Kidney epithelial cell (primary cell): ENCODE measurements around the gene MMEL1. TPM values are rescaled to one million over a fixed set of nuclear protein-coding genes. Genes with fewer than 3 reads are reported as not detected.
"Not testable (repeated sequence)": the region's sequence is repeated elsewhere in the genome, so short reads cannot be mapped to it uniquely, and the experiment has no call there.

Experiments
- DNase-seq: peaks from one replicate; pipeline ENCODE4 v3.0.0-alpha.2; 2010; ENCODE audit warnings: low read depth
- H3K27me3 ChIP-seq: 2 replicates; pipeline ENCODE4 v1.6.0; 2011; ENCODE audit warnings: low read length; ENCODE audit not compliant: control insufficient read depth, insufficient read depth
- H3K36me3 ChIP-seq: 2 replicates; pipeline ENCODE4 v1.5.1; 2011; ENCODE audit warnings: low read length; ENCODE audit not compliant: control insufficient read depth, insufficient read depth
- H3K4me3 ChIP-seq: 2 replicates; pipeline ENCODE4 v1.5.1; 2011; ENCODE audit warnings: low read depth, mild to moderate bottlenecking, control low read depth, low read length
- total RNA-seq: library from RNA; depleted of rRNA; stranded (reverse); fragments of >200 nt; gene quantifications from 2 replicates; pipeline ENCODE4 v1.2.3, GENCODE V29; 2015
- TF ChIP-seq, protein P1 (sequence below): IDR thresholded peaks from 2 replicates; pipeline ENCODE4 v1.5.1; 2011; ENCODE audit warnings: mild to moderate bottlenecking, moderate library complexity, low read length, control low read depth, inconsistent platforms; ENCODE audit not compliant: insufficient read depth, poor library complexity, severe bottlenecking

Gene MMEL1
- total RNA-seq, 1 donor from 2014 or later = not detected

DNA sequence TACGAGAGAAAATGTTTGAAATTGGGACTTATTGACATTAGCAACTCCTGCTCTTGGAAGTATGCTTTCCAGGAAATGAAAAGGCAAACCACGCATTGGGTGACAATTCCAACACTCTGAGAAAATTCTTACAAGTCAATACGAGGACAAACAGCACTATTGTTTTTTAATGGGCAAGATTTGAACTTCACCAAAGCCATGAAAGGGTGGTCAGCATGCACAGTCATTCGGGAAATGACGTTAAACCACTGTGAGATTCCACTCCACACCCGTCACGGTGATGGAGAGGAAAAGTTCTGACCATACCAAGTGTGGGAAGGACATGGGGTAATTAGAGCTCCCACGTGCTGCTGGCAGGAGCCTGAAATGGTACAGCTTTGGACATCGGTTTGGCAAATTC lies 58.5 kb downstream of the MMEL1 start:
- no peak overlapping the region for H3K4me3 ChIP-seq
- no peaks in the 10 kb centered on the region for H3K36me3 ChIP-seq
- no peak for DNase-seq
- peaks cover 2% of the 10 kb centered on the region for H3K27me3 ChIP-seq
- TF ChIP-seq, protein P1, sequence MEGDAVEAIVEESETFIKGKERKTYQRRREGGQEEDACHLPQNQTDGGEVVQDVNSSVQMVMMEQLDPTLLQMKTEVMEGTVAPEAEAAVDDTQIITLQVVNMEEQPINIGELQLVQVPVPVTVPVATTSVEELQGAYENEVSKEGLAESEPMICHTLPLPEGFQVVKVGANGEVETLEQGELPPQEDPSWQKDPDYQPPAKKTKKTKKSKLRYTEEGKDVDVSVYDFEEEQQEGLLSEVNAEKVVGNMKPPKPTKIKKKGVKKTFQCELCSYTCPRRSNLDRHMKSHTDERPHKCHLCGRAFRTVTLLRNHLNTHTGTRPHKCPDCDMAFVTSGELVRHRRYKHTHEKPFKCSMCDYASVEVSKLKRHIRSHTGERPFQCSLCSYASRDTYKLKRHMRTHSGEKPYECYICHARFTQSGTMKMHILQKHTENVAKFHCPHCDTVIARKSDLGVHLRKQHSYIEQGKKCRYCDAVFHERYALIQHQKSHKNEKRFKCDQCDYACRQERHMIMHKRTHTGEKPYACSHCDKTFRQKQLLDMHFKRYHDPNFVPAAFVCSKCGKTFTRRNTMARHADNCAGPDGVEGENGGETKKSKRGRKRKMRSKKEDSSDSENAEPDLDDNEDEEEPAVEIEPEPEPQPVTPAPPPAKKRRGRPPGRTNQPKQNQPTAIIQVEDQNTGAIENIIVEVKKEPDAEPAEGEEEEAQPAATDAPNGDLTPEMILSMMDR = no peak

DNA sequence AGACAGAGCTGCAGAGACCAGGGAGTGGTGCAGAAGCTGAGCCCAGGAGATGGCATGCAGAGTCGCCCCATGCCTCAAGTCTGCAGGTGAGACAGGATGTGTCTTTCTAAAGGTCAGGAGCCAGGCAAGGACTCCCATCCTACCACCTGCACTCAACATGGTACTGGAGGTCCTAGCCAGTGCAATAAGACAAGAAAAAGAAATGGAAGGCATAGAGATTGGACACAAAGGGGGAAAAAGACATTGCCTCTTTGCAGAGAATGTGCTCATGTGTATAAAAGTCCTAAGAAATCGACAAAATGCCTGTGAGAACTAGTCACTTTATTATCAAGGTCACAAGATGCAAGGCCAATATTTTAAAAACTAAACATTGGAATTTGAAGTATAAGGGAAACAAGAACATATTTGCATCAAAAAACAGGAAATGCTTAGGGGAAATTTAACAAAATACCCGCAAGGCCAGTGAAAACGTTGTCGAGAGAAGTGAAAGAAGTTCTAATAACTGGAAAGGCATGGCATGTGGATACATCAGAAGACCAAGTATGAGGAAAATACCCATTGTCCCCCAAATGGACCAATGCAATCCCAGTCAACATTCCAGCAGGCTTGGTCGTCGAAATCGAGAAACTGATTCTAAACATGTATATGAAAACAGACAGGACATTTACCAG lies 59.4 kb downstream of the MMEL1 start:
- TF ChIP-seq, protein P1 = no peak

DNA sequence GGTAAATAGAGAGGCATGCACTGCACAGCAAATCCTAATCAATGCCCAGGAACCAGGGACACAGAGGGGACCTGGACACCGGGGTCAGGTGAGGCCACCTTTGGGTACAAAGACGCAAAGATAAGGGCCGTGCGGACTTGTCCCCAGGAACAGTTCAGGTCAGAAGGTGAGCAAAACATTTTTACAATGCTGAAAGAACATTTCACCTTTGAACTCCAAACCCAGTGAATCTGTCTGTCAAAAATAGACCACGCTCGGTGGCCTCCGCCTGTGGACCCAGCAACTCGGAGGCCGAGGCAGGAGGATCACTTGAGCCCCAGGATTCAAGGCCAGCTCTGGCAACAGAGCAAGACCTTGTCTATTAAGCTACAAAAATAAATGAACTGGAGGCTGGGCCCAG lies 61.5 kb downstream of the MMEL1 start:
- Histone ChIP-seq H3K4me3 (no peak overlapping the region), H3K36me3 (no peaks in the 10 kb centered on the region), H3K27me3 (peaks cover 6% of the 10 kb centered on the region)
- no peak for DNase-seq
- TF ChIP-seq, protein P1 = no peak

More for the DNA sequence above, 59.4 kb downstream of the MMEL1 start:
- H3K27me3 ChIP-seq = peaks cover 6% of the 10 kb centered on the region
- no peak overlapping the region for H3K4me3 ChIP-seq
- DNase-seq = no peak
- H3K36me3 ChIP-seq = no peaks in the 10 kb centered on the region

DNA sequence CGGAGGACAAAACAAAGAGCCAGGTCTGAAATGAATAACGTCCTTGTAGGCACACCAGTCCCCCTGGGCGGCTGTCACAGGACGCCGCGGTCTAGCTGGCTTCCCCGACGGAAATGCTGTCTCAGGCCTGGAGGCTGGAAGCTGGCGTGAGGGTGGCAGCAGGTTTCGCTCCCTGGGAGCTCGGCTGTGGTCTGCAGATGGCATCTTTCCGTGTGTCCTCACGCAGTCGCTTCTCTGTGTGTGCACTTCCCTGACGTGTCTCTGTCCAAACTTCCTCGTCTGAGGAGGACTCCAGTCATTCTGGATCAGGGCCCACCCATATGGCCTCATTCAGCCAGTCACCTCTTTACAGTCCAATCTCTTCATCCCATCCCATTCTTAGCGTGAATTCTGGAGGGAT lies 62.5 kb downstream of the MMEL1 start:
- peaks cover 9% of the 10 kb centered on the region for H3K27me3 ChIP-seq
- TF ChIP-seq, protein P1 = no peak
- H3K4me3 ChIP-seq = no peak overlapping the region
- no peaks in the 10 kb centered on the region for H3K36me3 ChIP-seq
- no peak for DNase-seq

DNA sequence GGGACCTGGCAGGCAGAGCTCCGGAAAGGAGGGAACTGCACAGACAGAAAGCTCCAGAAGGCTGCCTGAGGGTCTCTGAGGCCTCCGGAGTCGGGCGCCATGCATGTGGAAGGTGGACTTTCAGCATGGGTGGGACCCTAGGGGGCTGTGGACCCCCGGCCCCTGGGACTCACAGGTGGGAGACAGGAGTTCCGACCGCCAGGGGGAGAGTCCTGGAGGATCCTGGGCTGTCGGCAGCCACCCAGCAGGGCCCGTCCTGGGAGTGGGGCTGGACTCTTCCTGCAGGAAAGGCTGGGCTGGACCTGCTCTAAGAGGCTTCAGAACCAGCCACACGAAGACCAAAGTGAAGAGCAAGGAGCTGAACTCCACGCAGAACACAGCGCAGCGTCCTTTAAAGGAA lies 63.1 kb downstream of the MMEL1 start:
- not testable (repeated sequence) for DNase-seq, H3K27me3 ChIP-seq, H3K36me3 ChIP-seq, H3K4me3 ChIP-seq

DNA sequence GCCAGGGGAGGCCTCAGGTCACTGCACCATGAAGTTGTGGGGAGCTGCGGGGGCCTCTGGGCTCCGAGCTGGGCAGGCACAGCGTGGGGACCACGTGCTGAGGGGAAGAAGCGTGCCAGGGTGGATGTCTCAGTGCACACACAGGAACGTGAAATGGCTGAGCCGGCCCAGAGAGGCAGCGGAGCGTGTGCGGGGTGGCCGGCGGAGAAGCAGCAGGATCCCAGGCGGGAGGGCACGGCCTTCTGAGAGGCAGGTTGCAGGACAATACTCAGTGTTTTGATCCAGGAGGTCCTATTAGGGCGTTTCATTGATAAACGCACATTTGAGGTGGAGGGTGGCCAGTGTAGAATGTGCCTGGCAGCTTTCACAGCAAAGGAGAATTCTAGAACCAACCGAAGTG lies 63.8 kb downstream of the MMEL1 start:
- no peak for DNase-seq
- peaks cover 9% of the 10 kb centered on the region for H3K27me3 ChIP-seq
- no peaks in the 10 kb centered on the region for H3K36me3 ChIP-seq
- H3K4me3 ChIP-seq = no peak overlapping the region
- TF ChIP-seq, protein P1 = no peak

DNA sequence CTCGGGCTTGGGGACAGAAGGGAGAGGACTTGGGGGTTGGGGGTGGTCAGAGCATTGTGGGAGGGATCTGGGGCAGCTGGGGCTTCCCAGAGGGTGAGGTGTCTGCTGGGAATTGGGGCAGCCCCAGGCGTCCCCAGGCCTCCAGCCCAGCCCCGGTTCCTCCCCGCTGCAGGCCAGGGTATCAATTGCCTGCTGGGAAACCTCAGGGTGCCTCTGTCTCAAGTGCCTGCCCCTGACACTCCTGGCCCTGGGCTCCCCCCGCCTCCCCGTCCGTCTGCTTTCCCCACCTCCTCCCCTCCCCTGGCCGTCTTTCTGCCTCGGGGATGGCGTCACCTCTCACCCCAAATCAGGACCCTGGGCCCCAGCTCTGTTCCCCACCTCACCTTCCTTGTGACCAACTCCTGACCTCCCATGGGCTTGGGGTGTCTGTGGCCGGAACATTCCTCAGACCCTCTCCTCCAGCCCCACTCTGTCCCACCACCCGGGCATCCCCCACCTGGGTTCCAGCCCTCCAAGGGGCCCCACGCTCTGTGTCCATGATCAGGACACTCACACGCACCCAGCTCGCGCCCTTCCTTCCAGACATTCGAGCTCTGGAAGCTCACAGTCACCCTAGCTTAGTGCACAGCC lies 64.5 kb downstream of the MMEL1 start:
- H3K36me3 ChIP-seq, DNase-seq, H3K27me3 ChIP-seq, H3K4me3 ChIP-seq: not testable (repeated sequence)
